IPS DF 4.7 (cell line): ENCODE data around the gene NRROS.

ENCODE experiments used
- DNase-seq: peaks from one replicate; pipeline ENCODE4 v3.0.0-alpha.2; 2013; ENCODE audit warnings: low spot score; ENCODE audit errors: extremely low read depth

NRROS gene

GRCh38 chr3:196645897-196646665 lies 6.6 kb downstream of the NRROS start:
- no peak for DNase-seq

- no peak for DNase-seq
Measured at GRCh38 chr3:196646666-196647216, 7.2 kb downstream of the NRROS start.

- no peak for DNase-seq
Measured at GRCh38 chr3:196650740-196651311, 11.3 kb downstream of the NRROS start.

- no peak for DNase-seq
Measured at GRCh38 chr3:196651819-196652218, 12.3 kb downstream of the NRROS start.

GRCh38 chr3:196652961-196653795 lies 13.7 kb downstream of the NRROS start:
- DNase-seq, result no peak

GRCh38 chr3:196654006-196654734 lies 14.7 kb downstream of the NRROS start:
- DNase-seq, result no peak

GRCh38 chr3:196654735-196655090 lies 15.2 kb downstream of the NRROS start:
- no peak for DNase-seq

- DNase-seq, result no peak
Measured at GRCh38 chr3:196655496-196655895, 16.0 kb downstream of the NRROS start.

- no peak for DNase-seq
Measured at GRCh38 chr3:196656213-196656612, 16.7 kb downstream of the NRROS start.

GRCh38 chr3:196659901-196660351 lies 20.4 kb downstream of the NRROS start:
- DNase-seq, result no peak

GRCh38 chr3:196660381-196661166 lies 21.1 kb downstream of the NRROS start:
- DNase-seq, result no peak

GRCh38 chr3:196661400-196661799 lies 21.9 kb downstream of the NRROS start:
- no peak for DNase-seq

GRCh38 chr3:196662033-196662432 lies 22.5 kb downstream of the NRROS start:
- DNase-seq, result no peak

- DNase-seq, result no peak
Measured at GRCh38 chr3:196662711-196663571, 23.4 kb downstream of the NRROS start.

GRCh38 chr3:196666001-196666867 lies 26.7 kb downstream of the NRROS start:
- DNase-seq, result peak; percentile 56

- DNase-seq, result no peak
Measured at GRCh38 chr3:196667056-196667825, 27.7 kb downstream of the NRROS start.

GRCh38 chr3:196670339-196670738 lies 30.8 kb downstream of the NRROS start:
- no peak for DNase-seq

- DNase-seq, result no peak
Measured at GRCh38 chr3:196673632-196674031, 34.1 kb downstream of the NRROS start.
